DOHH2 (cell line): ENCODE measurements around the gene KLHL7.

ENCODE experiments used
- H3F3A ChIP-seq: fragments of 200-600 bp; sonication (generic), shearing (Covaris generic); 2 replicates; pipeline ENCODE4 v1.6.0; 2016; ENCODE audit warnings: antibody characterized with exemption, mild to moderate bottlenecking; ENCODE audit not compliant: control insufficient read depth, insufficient read depth
- H3K27ac ChIP-seq: fragments of 200-600 bp; sonication (generic); 2 replicates; pipeline ENCODE4 v1.5.1; 2014; ENCODE audit warnings: low read depth, mild to moderate bottlenecking, low read length, moderate library complexity
- H3K27me3 ChIP-seq: fragments of 200-600 bp; sonication (generic); 2 replicates; pipeline ENCODE4 v1.6.1; 2014; ENCODE audit warnings: mild to moderate bottlenecking, low read length, mixed read lengths; ENCODE audit not compliant: control insufficient read depth
- H3K36me3 ChIP-seq: fragments of 200-600 bp; sonication (generic); 2 replicates; pipeline ENCODE4 v1.6.1; 2014; ENCODE audit warnings: mild to moderate bottlenecking, low read length, moderate library complexity, mixed read lengths; ENCODE audit not compliant: control insufficient read depth
- H3K4me1 ChIP-seq: fragments of 200-600 bp; sonication (generic); 2 replicates; pipeline ENCODE4 v1.6.1; 2014; ENCODE audit warnings: mild to moderate bottlenecking, low read length, mixed read lengths; ENCODE audit not compliant: control insufficient read depth
- H3K4me2 ChIP-seq: fragments of 200-600 bp; sonication (generic); 2 replicates; pipeline ENCODE4 v1.6.0; 2014; ENCODE audit warnings: mild to moderate bottlenecking, low read length, moderate library complexity
- H3K4me3 ChIP-seq: fragments of 200-600 bp; sonication (generic); 2 replicates; pipeline ENCODE4 v1.5.1; 2014; ENCODE audit warnings: mild to moderate bottlenecking, low read length, mixed read lengths
- H3K79me2 ChIP-seq: fragments of 200-600 bp; sonication (generic); 2 replicates; pipeline ENCODE4 v1.6.1; 2014; ENCODE audit warnings: mild to moderate bottlenecking, low read length, mixed read lengths; ENCODE audit not compliant: control insufficient read depth
- H3K9me2 ChIP-seq: fragments of 200-600 bp; sonication (generic); replicated peaks from 2 replicates; pipeline ENCODE4 v1.6.1; 2014; ENCODE audit warnings: mild to moderate bottlenecking, low read length, mixed read lengths; ENCODE audit not compliant: control insufficient read depth
- H3K9me3 ChIP-seq: fragments of 200-600 bp; sonication (generic); 2 replicates; pipeline ENCODE4 v1.6.1; 2014; ENCODE audit warnings: antibody characterized with exemption, low read length, mixed read lengths; ENCODE audit not compliant: control insufficient read depth, insufficient read depth
- H4K20me1 ChIP-seq: fragments of 200-600 bp; sonication (generic); 2 replicates; pipeline ENCODE4 v1.6.0; 2014; ENCODE audit warnings: low read depth, mild to moderate bottlenecking, antibody characterized with exemption, low read length, moderate library complexity; ENCODE audit not compliant: control insufficient read depth, insufficient read depth
- EZH2phosphoT487 ChIP-seq: fragments of 200-600 bp; sonication (generic); IDR thresholded peaks from 2 replicates; pipeline ENCODE4 v1.6.1; 2017; ENCODE audit warnings: borderline replicate concordance, mild to moderate bottlenecking, antibody characterized with exemption, low read length, moderate library complexity, mixed read lengths
- TF ChIP-seq, protein P1 (sequence below): fragments of 200-600 bp; sonication (generic); IDR thresholded peaks from one replicate; pipeline ENCODE4 v1.5.1; 2014; ENCODE audit warnings: antibody characterized with exemption, mild to moderate bottlenecking, low read depth, low read length; ENCODE audit not compliant: poor library complexity, severe bottlenecking

Gene KLHL7

GRCh38 chr7:23105086-23105643, 420 bp upstream of the KLHL7 start:
- Histone ChIP-seq H3K9me2 (no peaks in the 10 kb centered on the region), H3K4me2 (peak overlapping the region; percentile 63), H4K20me1 (no peaks in the 10 kb centered on the region), H3F3A (no peaks in the 10 kb centered on the region), H3K27ac (peak overlapping the region; percentile 69; the same call in 1 of the 2 replicates), H3K4me1 (peaks cover 19% of the 10 kb centered on the region), H3K79me2 (peaks cover 48% of the 10 kb centered on the region), H3K36me3 (no peaks in the 10 kb centered on the region), H3K9me3 (no peaks in the 10 kb centered on the region), H3K27me3 (no peaks in the 10 kb centered on the region), H3K4me3 (peak overlapping the region; percentile 77)
- TF ChIP-seq EZH2phosphoT487: no peak
- TF ChIP-seq, protein P1, sequence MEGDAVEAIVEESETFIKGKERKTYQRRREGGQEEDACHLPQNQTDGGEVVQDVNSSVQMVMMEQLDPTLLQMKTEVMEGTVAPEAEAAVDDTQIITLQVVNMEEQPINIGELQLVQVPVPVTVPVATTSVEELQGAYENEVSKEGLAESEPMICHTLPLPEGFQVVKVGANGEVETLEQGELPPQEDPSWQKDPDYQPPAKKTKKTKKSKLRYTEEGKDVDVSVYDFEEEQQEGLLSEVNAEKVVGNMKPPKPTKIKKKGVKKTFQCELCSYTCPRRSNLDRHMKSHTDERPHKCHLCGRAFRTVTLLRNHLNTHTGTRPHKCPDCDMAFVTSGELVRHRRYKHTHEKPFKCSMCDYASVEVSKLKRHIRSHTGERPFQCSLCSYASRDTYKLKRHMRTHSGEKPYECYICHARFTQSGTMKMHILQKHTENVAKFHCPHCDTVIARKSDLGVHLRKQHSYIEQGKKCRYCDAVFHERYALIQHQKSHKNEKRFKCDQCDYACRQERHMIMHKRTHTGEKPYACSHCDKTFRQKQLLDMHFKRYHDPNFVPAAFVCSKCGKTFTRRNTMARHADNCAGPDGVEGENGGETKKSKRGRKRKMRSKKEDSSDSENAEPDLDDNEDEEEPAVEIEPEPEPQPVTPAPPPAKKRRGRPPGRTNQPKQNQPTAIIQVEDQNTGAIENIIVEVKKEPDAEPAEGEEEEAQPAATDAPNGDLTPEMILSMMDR: no peak

- Histone ChIP-seq H4K20me1 (no peaks in the 10 kb centered on the region), H3K4me3 (peak overlapping the region; percentile 77), H3K27me3 (no peaks in the 10 kb centered on the region), H3K27ac (peak overlapping the region; percentile 69), H3K79me2 (peaks cover 56% of the 10 kb centered on the region), H3F3A (no peaks in the 10 kb centered on the region), H3K4me1 (peaks cover 19% of the 10 kb centered on the region), H3K9me3 (no peaks in the 10 kb centered on the region), H3K9me2 (no peaks in the 10 kb centered on the region), H3K4me2 (peak overlapping the region; percentile 63), H3K36me3 (no peaks in the 10 kb centered on the region)
- TF ChIP-seq EZH2phosphoT487: no peak
- TF ChIP-seq, protein P1: no peak
Measured at GRCh38 chr7:23106057-23106822, 655 bp downstream of the KLHL7 start.

- Histone ChIP-seq H3K9me3 (no peaks in the 10 kb centered on the region), H3K4me1 (peaks cover 19% of the 10 kb centered on the region), H4K20me1 (no peaks in the 10 kb centered on the region), H3K27me3 (no peaks in the 10 kb centered on the region), H3K27ac (no peak overlapping the region), H3K36me3 (no peaks in the 10 kb centered on the region), H3F3A (no peaks in the 10 kb centered on the region), H3K4me2 (peak overlapping the region; percentile 63), H3K9me2 (no peaks in the 10 kb centered on the region), H3K79me2 (peaks cover 60% of the 10 kb centered on the region), H3K4me3 (peak overlapping the region; percentile 77)
- TF ChIP-seq, protein P1: no peak
- no peak for TF ChIP-seq EZH2phosphoT487
Measured at GRCh38 chr7:23106823-23107663, 1.5 kb downstream of the KLHL7 start.
